Endothelial cell of umbilical vein (primary cell): Measurements from ENCODE around the gene USP4. TPM values are rescaled to one million over a fixed set of nuclear protein-coding genes. Genes with fewer than 3 reads are reported as not detected.

Source experiments
- BruUV-seq: library from RNA; stranded (reverse); fragments of 400-500 nt; replicated peaks from 2 replicates; lab custom pipeline; 2021; lab: Mats Ljungman, UMichigan
- CTCF ChIA-PET: fragments of 300-600, 350-600 bp; sonication (Branson Sonifier 250); formaldehyde crosslinking; loops from one replicate; lab custom pipeline; 2021; ENCODE audit warnings: antibody characterized with exemption, inconsistent platforms; lab: Charles Lee
- POLR2A ChIA-PET: fragments of 300-600, 350-600 bp; sonication (Branson Sonifier 250); formaldehyde crosslinking; loops from one replicate; lab custom pipeline; 2021; ENCODE audit warnings: antibody characterized with exemption, inconsistent platforms; lab: Charles Lee
- DNase-seq: peaks from one replicate; pipeline ENCODE4 v3.0.0-alpha.2; 2011; ENCODE audit warnings: low read depth, low spot score
- FAIRE-seq: peaks from 2 replicates; lab custom pipeline; 2011; peaks lifted over from hg19 to GRCh38; lab: Jason Lieb, UNC
- H2AFZ ChIP-seq: 2 replicates; pipeline ENCODE4 v1.6.0; 2012; ENCODE audit warnings: low read depth, low read length, control low read depth, inconsistent platforms
- H3K27ac ChIP-seq: 2 replicates; pipeline ENCODE4 v1.5.1; 2011; ENCODE audit warnings: low read depth, mild to moderate bottlenecking, control low read depth, low read length, moderate library complexity; ENCODE audit not compliant: insufficient read depth
- H3K27me3 ChIP-seq, 2 experiments: 2 replicates each; pipeline versions ENCODE4 v1.6.0 to v1.6.1; 2011; ENCODE audit warnings: low read length in 2 of 2, mixed read lengths in 1 of 2; ENCODE audit not compliant: control insufficient read depth in 2 of 2, insufficient read depth in 2 of 2
- H3K36me3 ChIP-seq, 2 experiments: 2 replicates in 1 of 2; 3 replicates in 1 of 2; pipeline ENCODE4 v1.5.1; 2011; ENCODE audit warnings: low read length in 2 of 2, mild to moderate bottlenecking in 1 of 2, moderate library complexity in 1 of 2; ENCODE audit not compliant: control insufficient read depth in 2 of 2, insufficient read depth in 2 of 2; ENCODE audit errors: extremely low read depth in 1 of 2
- H3K4me1 ChIP-seq: 3 replicates; pipeline ENCODE4 v1.5.1; 2011; ENCODE audit warnings: mild to moderate bottlenecking, low read length; ENCODE audit not compliant: control insufficient read depth, insufficient read depth; ENCODE audit errors: extremely low read depth
- H3K4me2 ChIP-seq: 2 replicates; pipeline ENCODE4 v1.6.1; 2011; ENCODE audit warnings: low read length, control low read depth, mixed read lengths; ENCODE audit not compliant: insufficient read depth
- H3K4me3 ChIP-seq, 3 experiments: fragments of 200-600 bp in 1 of 3; sonication (generic), shearing (Covaris generic) in 1 of 3; replicated peaks in 1 of 3; 2 replicates each; pipeline ENCODE4 v1.5.1; 2011 to 2016; ENCODE audit warnings: control low read depth in 3 of 3, low read length in 3 of 3, mild to moderate bottlenecking in 2 of 3, inconsistent platforms in 1 of 3, low read depth in 1 of 3, moderate library complexity in 1 of 3; ENCODE audit not compliant: insufficient read depth in 1 of 3
- H3K79me2 ChIP-seq: 2 replicates; pipeline ENCODE4 v1.6.0; 2012; ENCODE audit warnings: low read length, inconsistent platforms; ENCODE audit not compliant: control insufficient read depth, insufficient read depth
- H3K9ac ChIP-seq: replicated peaks from 2 replicates; pipeline ENCODE3; 2011; ENCODE audit warnings: low read length, control low read depth; ENCODE audit not compliant: insufficient read depth; ENCODE audit errors: extremely low read depth
- H3K9me1 ChIP-seq: replicated peaks from 3 replicates; pipeline ENCODE4 v1.6.0; 2011; ENCODE audit warnings: mild to moderate bottlenecking, low read length; ENCODE audit not compliant: control insufficient read depth, insufficient read depth; ENCODE audit errors: extremely low read depth
- H3K9me3 ChIP-seq: replicated peaks from 2 replicates; pipeline ENCODE4 v1.5.1; 2012; ENCODE audit warnings: low read length, inconsistent platforms; ENCODE audit not compliant: control insufficient read depth, insufficient read depth
- H4K20me1 ChIP-seq: replicated peaks from 2 replicates; pipeline ENCODE3; 2011; ENCODE audit warnings: mild to moderate bottlenecking, low read length; ENCODE audit not compliant: control insufficient read depth, insufficient read depth; ENCODE audit errors: extremely low read depth
- CTCF ChIP-seq, 2 donors: IDR thresholded peaks; 1 replicate in 1 of 2; 2 replicates in 1 of 2; pipeline ENCODE4 v1.5.1; 2011; ENCODE audit warnings: low read length in 2 of 2, mild to moderate bottlenecking in 2 of 2, moderate library complexity in 2 of 2, control low read depth in 1 of 2, inconsistent platforms in 1 of 2, low read depth in 1 of 2; ENCODE audit not compliant: insufficient read depth in 1 of 2; ENCODE audit errors: extremely low read depth in 1 of 2
- EZH2 ChIP-seq: IDR thresholded peaks from 2 replicates; pipeline ENCODE4 v1.6.1; 2012; ENCODE audit warnings: borderline replicate concordance, low read depth, mild to moderate bottlenecking, moderate library complexity, low read length, inconsistent platforms; ENCODE audit not compliant: severe bottlenecking
- FOS ChIP-seq: IDR thresholded peaks from 2 replicates; pipeline ENCODE4 v1.6.1; 2011; ENCODE audit warnings: mild to moderate bottlenecking, low read length, moderate library complexity, borderline replicate concordance; ENCODE audit not compliant: insufficient read depth
- GATA2 ChIP-seq: IDR thresholded peaks from 2 replicates; pipeline ENCODE4 v1.7.0; 2011; ENCODE audit warnings: low read depth, mild to moderate bottlenecking, moderate library complexity, mixed read lengths, low read length; ENCODE audit not compliant: insufficient read length, insufficient read depth
- JUN ChIP-seq: IDR thresholded peaks from 2 replicates; pipeline ENCODE4 v1.6.1; 2011; ENCODE audit warnings: borderline replicate concordance, low read depth; ENCODE audit not compliant: insufficient read length, insufficient read depth
- MAX ChIP-seq: IDR thresholded peaks from 2 replicates; pipeline ENCODE4 v1.6.1; 2011; ENCODE audit not compliant: insufficient read depth, insufficient read length
- MYC ChIP-seq: IDR thresholded peaks from one replicate; pipeline ENCODE4 v1.6.1; 2011; ENCODE audit warnings: mild to moderate bottlenecking, low read depth, low read length
- POLR2A ChIP-seq: IDR thresholded peaks from 2 replicates; pipeline ENCODE4 v1.6.1; 2012; ENCODE audit warnings: low read depth, mild to moderate bottlenecking, control low read depth, low read length
- POLR2AphosphoS5 ChIP-seq: IDR thresholded peaks from 2 replicates; pipeline ENCODE4 v1.6.1; 2012; ENCODE audit warnings: low read depth, mild to moderate bottlenecking, control low read depth, low read length, moderate library complexity; ENCODE audit not compliant: insufficient read depth
- dilution Hi-C: fragments of 300-500 bp; cut with MboI; formaldehyde crosslinking; loops from one replicate; pipeline ENCODE4 v1.15.0; 2019; ENCODE audit warnings: low sequenced_read_pairs; ENCODE audit not compliant: extremely low pct_ligation_motif_present
- intact Hi-C: fragments of 100-400 bp; cut with micrococcal nuclease; formaldehyde crosslinking; loops from one replicate; pipeline ENCODE4 v1.10.0; 2022
- polyA plus RNA-seq, 4 experiments: library from polyadenylated mRNA; depleted of rRNA in 3 of 4; stranded (reverse) in 3 of 4; unstranded in 1 of 4; fragments of >200 nt; gene quantifications; 2 replicates each; pipeline versions ENCODE4 v1.2.1 to v1.2.3, GENCODE V29; 2011 to 2012; ENCODE audit warnings: missing spikeins in 1 of 4
- total RNA-seq: library from RNA; stranded (reverse); gene quantifications from 2 replicates; pipeline ENCODE4 v1.2.3, GENCODE V29; 2021

USP4 gene
- total and polyA plus RNA-seq, 2 donors (not counting 3 experiments of a cell fraction or from before 2014, with no cell fraction given) = 39.1 to 61.3 TPM

DNA sequence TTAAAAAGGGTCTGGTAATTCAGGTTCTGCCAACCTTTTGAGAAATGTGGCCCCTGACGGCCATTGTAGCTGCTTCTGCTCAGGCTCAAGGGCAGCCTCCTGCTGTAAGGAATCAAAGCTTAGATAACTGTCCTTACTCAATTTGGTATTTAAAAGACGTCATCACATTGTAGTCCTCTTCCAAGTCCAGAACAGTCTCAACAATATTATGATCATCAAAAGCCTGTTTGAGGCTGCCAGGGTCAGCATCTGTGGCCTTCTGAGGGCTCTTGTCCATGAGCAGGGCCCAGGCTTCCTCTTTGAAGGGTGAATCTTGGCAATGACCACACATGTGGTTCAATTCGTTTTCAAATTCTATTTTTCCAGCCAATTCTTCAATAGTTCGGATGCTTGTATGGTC is 68.8 kb downstream of the USP4 start:
- dilution Hi-C loops (no loop called here), intact Hi-C loops (no loop called here)
- H3K9ac ChIP-seq = no peak overlapping the region
- no peaks in the 10 kb centered on the region for H3K79me2 ChIP-seq
- no peak for TF ChIP-seq GATA2
- TF ChIP-seq POLR2A = no peak
- no peak for TF ChIP-seq MAX
- TF ChIP-seq POLR2AphosphoS5 = no peak
- TF ChIP-seq CTCF (IDR thresholded peaks at IDR 0.05; ENCODE audit: extremely low read depth in 1 of 2, insufficient read depth in 1 of 2, low read depth in 1 of 2, low read length in 2 of 2) = no peak
- TF ChIP-seq JUN = no peak
- no peak for TF ChIP-seq MYC
- TF ChIP-seq FOS = no peak
- no peak for TF ChIP-seq EZH2
- H3K9me1 ChIP-seq = no peaks in the 10 kb centered on the region
- FAIRE-seq = no peak
- DNase-seq = no peak
- no peaks in the 10 kb centered on the region for H3K9me3 ChIP-seq
- no peaks in the 10 kb centered on the region for H4K20me1 ChIP-seq
- BruUV-seq = no TSS peak
- H2AFZ ChIP-seq = no peak overlapping the region
- H3K27me3 ChIP-seq = no peaks in the 10 kb centered on the region
- no peaks in the 10 kb centered on the region for H3K36me3 ChIP-seq
- peaks cover 3% of the 10 kb centered on the region for H3K4me1 ChIP-seq
- no peak overlapping the region for H3K4me2 ChIP-seq
- POLR2A ChIA-PET = no interaction called here
- CTCF ChIA-PET = interaction anchor here (1.2 kb wide), 1 partner anchor 100 kb away, joined by 4 read pairs; the partner anchor contains the start of gene KLHDC8B
- no peak overlapping the region for H3K4me3 ChIP-seq
- H3K27ac ChIP-seq = no peak overlapping the region
